RWPE2 (cell line): ENCODE measurements around the gene PTPRR.

Experiments used
- ATAC-seq: fragments of 200-7000 bp; cut with Tn5 transposase; 3 replicates; pipeline ENCODE4 v1.9.1; 2021; ENCODE audit warnings: low read depth
- DNase-seq: peaks from one replicate; pipeline ENCODE4 v3.0.0-alpha.2; 2020; ENCODE audit warnings: low spot score
- H3K27ac ChIP-seq: fragments of 450-650 bp; 2 replicates; pipeline ENCODE4 v1.5.1; 2017; ENCODE audit warnings: mild to moderate bottlenecking; ENCODE audit not compliant: poor library complexity, severe bottlenecking
- H3K27me3 ChIP-seq: fragments of 250-450 bp; sonication (Bioruptor Pico); 2 replicates; pipeline ENCODE4 v1.5.1; 2021; ENCODE audit warnings: mild to moderate bottlenecking, moderate library complexity; ENCODE audit not compliant: insufficient read depth, poor library complexity, severe bottlenecking
- H3K36me3 ChIP-seq: fragments of 250-450 bp; sonication (Bioruptor Pico); 2 replicates; pipeline ENCODE4 v1.5.1; 2020; ENCODE audit warnings: low read depth, mild to moderate bottlenecking, moderate library complexity
- H3K4me1 ChIP-seq: fragments of 250-450 bp; sonication (Bioruptor Pico); 2 replicates; pipeline ENCODE4 v1.5.1; 2021; ENCODE audit warnings: mild to moderate bottlenecking, moderate library complexity; ENCODE audit not compliant: insufficient read depth, poor library complexity, severe bottlenecking
- H3K4me3 ChIP-seq: fragments of 250-450 bp; sonication (Bioruptor Pico); 2 replicates; pipeline ENCODE4 v1.5.1; 2021; ENCODE audit warnings: mild to moderate bottlenecking, moderate library complexity; ENCODE audit not compliant: severe bottlenecking
- H3K9me3 ChIP-seq: fragments of 250-450 bp; sonication (Bioruptor Pico); 2 replicates; pipeline ENCODE4 v1.5.1; 2021; ENCODE audit warnings: mild to moderate bottlenecking, moderate library complexity; ENCODE audit not compliant: severe bottlenecking
- TF ChIP-seq, protein P1 (sequence below): fragments of 450-650 bp; IDR thresholded peaks from one replicate; pipeline ENCODE4 v1.5.1; 2017; ENCODE audit warnings: mild to moderate bottlenecking, moderate library complexity; ENCODE audit not compliant: poor library complexity, severe bottlenecking

The PTPRR gene

DNA sequence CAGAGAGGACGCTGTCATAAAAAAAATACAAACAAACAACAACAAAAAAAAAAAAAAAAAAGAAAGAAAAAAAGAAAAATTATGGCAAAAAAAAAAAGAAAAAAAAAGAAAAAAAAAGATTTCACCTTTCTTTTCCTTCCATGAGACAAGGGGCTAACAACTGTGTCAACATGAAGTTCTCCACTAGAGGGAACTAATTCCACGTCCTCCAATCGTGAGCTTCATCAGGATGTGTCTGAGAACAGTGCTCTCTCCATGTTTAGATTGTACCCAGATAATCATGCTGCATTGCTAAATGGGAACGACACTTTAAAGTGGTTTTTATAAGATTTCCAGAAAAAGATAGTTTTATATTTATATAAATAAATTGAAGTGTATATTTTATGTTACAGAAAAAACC, 187.2 kb downstream of the PTPRR start:
- H3K27ac ChIP-seq = no peak overlapping the region
- no peak overlapping the region for H3K4me3 ChIP-seq
- H3K9me3 ChIP-seq = no peaks in the 10 kb centered on the region
- no peaks in the 10 kb centered on the region for H3K27me3 ChIP-seq
- DNase-seq (no peak), ATAC-seq (peak; percentile 82)
- TF ChIP-seq, protein P1, sequence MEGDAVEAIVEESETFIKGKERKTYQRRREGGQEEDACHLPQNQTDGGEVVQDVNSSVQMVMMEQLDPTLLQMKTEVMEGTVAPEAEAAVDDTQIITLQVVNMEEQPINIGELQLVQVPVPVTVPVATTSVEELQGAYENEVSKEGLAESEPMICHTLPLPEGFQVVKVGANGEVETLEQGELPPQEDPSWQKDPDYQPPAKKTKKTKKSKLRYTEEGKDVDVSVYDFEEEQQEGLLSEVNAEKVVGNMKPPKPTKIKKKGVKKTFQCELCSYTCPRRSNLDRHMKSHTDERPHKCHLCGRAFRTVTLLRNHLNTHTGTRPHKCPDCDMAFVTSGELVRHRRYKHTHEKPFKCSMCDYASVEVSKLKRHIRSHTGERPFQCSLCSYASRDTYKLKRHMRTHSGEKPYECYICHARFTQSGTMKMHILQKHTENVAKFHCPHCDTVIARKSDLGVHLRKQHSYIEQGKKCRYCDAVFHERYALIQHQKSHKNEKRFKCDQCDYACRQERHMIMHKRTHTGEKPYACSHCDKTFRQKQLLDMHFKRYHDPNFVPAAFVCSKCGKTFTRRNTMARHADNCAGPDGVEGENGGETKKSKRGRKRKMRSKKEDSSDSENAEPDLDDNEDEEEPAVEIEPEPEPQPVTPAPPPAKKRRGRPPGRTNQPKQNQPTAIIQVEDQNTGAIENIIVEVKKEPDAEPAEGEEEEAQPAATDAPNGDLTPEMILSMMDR = peak; percentile 86
- no peaks in the 10 kb centered on the region for H3K4me1 ChIP-seq
- H3K36me3 ChIP-seq = no peaks in the 10 kb centered on the region

DNA sequence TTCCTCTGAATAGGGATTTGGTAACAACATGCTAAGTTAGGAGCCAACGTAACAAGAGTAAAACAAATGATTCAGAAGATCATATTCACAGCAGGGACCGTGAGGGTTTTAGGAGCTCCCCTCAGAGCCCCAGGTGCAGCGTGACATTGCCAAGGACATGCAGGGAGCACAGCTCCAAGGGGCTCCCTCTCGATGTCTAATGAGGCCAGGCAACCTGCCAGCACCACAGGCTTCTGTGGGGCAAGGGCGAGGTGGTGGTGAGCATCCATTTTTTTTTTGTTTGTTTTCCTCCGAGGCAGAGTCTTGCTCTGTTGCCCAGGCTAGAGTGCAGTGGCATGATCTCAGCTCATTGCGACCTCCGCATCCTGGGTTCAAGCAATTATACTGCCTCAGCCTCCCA, 188.3 kb downstream of the PTPRR start:
- no peak overlapping the region for H3K4me3 ChIP-seq
- H3K4me1 ChIP-seq = no peaks in the 10 kb centered on the region
- ATAC-seq (no peak), DNase-seq (no peak)
- H3K9me3 ChIP-seq = no peaks in the 10 kb centered on the region
- H3K27me3 ChIP-seq = no peaks in the 10 kb centered on the region
- no peak overlapping the region for H3K27ac ChIP-seq
- H3K36me3 ChIP-seq = no peaks in the 10 kb centered on the region
- TF ChIP-seq, protein P1 = no peak

DNA sequence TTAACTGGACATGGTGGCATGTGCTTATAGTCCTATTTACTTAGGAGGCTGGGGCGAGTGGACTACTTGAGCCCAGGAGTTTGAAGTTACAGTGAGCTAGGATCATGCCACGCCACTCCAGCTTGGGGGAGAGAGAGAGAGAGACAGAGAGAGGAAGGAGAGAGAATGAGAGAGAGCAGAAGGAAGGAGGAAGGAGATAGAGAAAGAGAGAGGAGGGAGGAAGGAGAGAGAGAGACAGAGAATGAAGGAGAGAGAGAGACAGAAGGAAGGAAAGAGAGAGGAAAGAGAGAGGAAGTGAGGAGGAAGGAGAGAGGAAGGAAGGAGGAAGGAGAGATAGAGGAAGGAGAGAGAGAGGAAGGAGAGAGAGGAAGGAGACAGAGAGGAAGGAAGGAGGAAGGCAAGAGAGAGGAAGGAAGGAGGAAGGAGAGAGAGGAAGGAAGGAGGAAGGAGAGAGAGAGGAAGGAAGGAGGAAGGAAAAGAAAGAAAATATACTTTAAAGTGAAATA, 189.8 kb downstream of the PTPRR start:
- H3K4me1 ChIP-seq = no peaks in the 10 kb centered on the region
- ATAC-seq = no peak
- H3K36me3 ChIP-seq = no peaks in the 10 kb centered on the region
- H3K27ac ChIP-seq = no peak overlapping the region
- H3K9me3 ChIP-seq = no peaks in the 10 kb centered on the region
- TF ChIP-seq, protein P1 = no peak
- H3K27me3 ChIP-seq = no peaks in the 10 kb centered on the region
- no peak for DNase-seq
- no peak overlapping the region for H3K4me3 ChIP-seq

DNA sequence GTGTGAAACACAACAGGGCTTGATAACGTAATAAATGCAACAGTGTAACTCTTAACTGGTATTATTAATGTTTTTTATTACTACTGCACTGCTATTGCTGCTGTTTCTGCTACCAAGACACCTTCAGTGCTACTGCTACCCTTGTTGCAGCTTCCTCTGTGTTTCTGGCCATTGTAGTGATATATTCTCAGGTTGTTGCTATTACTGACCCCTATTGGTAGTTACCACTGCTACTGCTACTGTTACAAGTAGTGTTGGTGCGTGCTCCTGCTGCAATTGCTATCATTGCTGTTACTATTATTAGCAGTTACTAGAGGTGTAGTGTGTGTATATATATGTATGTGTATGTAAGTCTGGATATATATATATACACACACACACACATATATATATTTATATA, 196.1 kb downstream of the PTPRR start:
- TF ChIP-seq, protein P1 = peak; percentile 23
- no peak for ATAC-seq
- DNase-seq = no peak

DNA sequence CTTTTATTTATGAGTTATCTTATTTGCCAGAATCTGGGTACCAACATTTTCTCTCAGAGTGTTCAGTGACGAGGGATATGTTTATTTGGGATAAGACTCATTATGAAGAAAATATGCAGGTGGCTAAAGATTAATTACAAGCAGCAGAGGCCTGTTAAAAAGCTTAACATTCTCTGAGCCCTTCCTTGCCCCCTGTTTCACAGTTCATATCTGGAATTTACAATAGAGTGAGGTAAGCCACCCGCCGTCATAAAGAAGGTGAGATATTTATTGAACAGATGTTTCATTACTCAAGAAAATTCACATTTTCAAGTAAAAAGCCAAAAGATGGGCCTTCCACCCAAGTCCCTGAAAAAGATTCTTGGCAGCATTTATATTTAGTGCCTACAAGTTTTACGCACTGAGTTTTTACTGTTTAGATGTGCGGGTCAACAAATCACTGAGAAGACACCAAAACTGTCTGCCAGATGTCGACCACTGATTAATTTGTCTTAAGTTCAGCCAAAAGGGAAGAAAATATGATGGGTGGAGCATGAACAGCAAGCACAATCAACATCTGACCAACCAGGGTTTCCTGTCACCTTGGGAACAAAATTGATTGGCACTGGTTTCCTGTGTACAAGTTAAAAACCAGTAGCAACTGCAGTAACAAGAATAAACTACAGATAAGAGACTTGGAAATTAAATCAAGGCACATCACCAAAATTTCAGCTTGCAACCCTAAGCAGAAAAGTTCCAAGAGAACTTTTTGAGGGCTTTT, 197.8 kb downstream of the PTPRR start:
- no peak overlapping the region for H3K4me3 ChIP-seq
- no peaks in the 10 kb centered on the region for H3K27me3 ChIP-seq
- no peak for ATAC-seq
- no peaks in the 10 kb centered on the region for H3K4me1 ChIP-seq
- H3K27ac ChIP-seq = no peak overlapping the region
- no peaks in the 10 kb centered on the region for H3K36me3 ChIP-seq
- H3K9me3 ChIP-seq = no peaks in the 10 kb centered on the region
- no peak for DNase-seq
- TF ChIP-seq, protein P1 = no peak

More for the DNA sequence above, 196.1 kb downstream of the PTPRR start:
- Histone ChIP-seq H3K36me3 (no peaks in the 10 kb centered on the region), H3K9me3 (no peaks in the 10 kb centered on the region), H3K27me3 (no peaks in the 10 kb centered on the region), H3K4me1 (no peaks in the 10 kb centered on the region), H3K4me3 (no peak overlapping the region), H3K27ac (no peak overlapping the region)
